ENCODE data around the gene KRT39. TPM values are rescaled to one million over a fixed set of nuclear protein-coding genes. Genes with fewer than 3 reads are reported as not detected.

KRT39 gene
- total RNA-seq = not detected

DNA sequence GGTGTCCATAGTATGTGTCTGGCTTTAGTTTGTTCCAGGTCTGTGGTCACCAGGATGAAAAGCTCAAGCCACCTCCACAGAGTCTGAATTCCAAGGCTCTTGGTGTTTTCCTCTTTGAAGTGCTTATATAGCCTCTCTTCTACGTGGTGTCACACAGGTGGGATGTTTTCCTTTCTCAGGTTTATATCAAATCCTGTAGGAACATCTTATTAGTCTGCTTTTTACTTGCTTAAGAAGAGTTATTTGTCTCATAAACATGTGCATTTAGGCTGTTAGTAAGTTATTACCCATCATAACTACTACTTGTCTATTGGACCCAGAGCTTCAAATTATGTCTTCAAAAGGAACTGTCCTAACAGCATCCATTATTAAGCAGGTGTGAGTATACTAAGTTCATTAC, at the start of gene KRT39:
Gene KRT39, minus strand, starts transcription at position 101 of the 400 bp plus-strand sequence. Its CDS starts 92 bp downstream, at position 9.
- H3K27me3 ChIP-seq = no peaks in the 10 kb centered on the region
- TF ChIP-seq EP300 (IDR thresholded peaks at IDR 0.05) (no peak), CTCF (IDR thresholded peaks at IDR 0.05) (no peak), POLR2AphosphoS5 (IDR thresholded peaks at IDR 0.05) (no peak), POLR2A (IDR thresholded peaks at IDR 0.05) (no peak)
- 50 to 57% methylated on average over 1 of the region's 1 CpG for WGBS, 2 donors (ENCODE audit: low coverage in 1 of 2)
- no peak for ATAC-seq
- no peak within 1 kb of the TSS for H3K27ac ChIP-seq
- H3K4me3 ChIP-seq = no peak within 1 kb of the TSS
- no peaks in the 10 kb centered on the region for H3K36me3 ChIP-seq
- H3K9me3 ChIP-seq = no peaks in the 10 kb centered on the region
- no peaks in the 10 kb centered on the region for H3K4me1 ChIP-seq

- H3K27me3 ChIP-seq = peaks cover 4% of the 10 kb centered on the region
- no peak overlapping the region for H3K4me3 ChIP-seq
- H3K36me3 ChIP-seq = no peaks in the 10 kb centered on the region
- no peaks in the 10 kb centered on the region for H3K9me3 ChIP-seq
- no peak for ATAC-seq
- H3K4me1 ChIP-seq = no peaks in the 10 kb centered on the region
- TF ChIP-seq POLR2A (IDR thresholded peaks at IDR 0.05) (no peak), POLR2AphosphoS5 (IDR thresholded peaks at IDR 0.05) (no peak), EP300 (IDR thresholded peaks at IDR 0.05) (no peak), CTCF (IDR thresholded peaks at IDR 0.05) (no peak)
- 63 to 73% methylated on average over 6 to 7 of the region's 7 CpGs for WGBS, 2 donors (ENCODE audit: low coverage in 1 of 2)
- H3K27ac ChIP-seq = no peak overlapping the region
Measured at GRCh38 chr17:41015454-41015853, 48.7 kb upstream of the KRT39 start.

DNA sequence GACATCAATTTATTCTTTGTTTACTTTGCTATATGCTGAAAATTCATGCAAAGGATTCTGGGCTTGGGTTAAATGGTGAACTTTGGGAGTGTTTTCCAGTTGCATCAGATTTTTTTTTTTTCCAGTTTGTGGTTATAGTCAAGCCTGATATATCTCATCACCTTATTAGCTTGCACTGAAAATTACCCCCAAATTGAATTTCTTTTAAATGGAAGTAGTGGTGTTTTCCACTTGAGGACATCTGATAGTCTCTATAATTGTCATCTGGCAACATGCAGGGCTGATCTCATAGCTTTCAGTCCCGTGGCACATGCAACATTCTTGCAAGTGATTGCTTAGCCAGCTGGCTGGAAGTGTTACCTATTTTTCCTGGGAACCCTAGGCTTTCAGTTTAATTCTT, 46.9 kb upstream of the KRT39 start:
- Histone ChIP-seq H3K4me3 (no peak overlapping the region), H3K27me3 (peaks cover 4% of the 10 kb centered on the region), H3K36me3 (no peaks in the 10 kb centered on the region), H3K27ac (no peak overlapping the region), H3K9me3 (no peaks in the 10 kb centered on the region), H3K4me1 (no peaks in the 10 kb centered on the region)
- TF ChIP-seq POLR2AphosphoS5 (IDR thresholded peaks at IDR 0.05) (no peak), CTCF (IDR thresholded peaks at IDR 0.05) (no peak), POLR2A (IDR thresholded peaks at IDR 0.05) (no peak), EP300 (IDR thresholded peaks at IDR 0.05) (no peak)
- WGBS, 2 donors (ENCODE audit: low coverage in 1 of 2) = 11% methylated on average over 1 of the region's 1 CpG; no CpG with 5 or more reads in 1 of the 2 donors
- no peak for ATAC-seq

- H3K27me3 ChIP-seq = peaks cover 4% of the 10 kb centered on the region
- no peaks in the 10 kb centered on the region for H3K4me1 ChIP-seq
- no peak overlapping the region for H3K27ac ChIP-seq
- H3K9me3 ChIP-seq = no peaks in the 10 kb centered on the region
- no peaks in the 10 kb centered on the region for H3K36me3 ChIP-seq
- TF ChIP-seq POLR2AphosphoS5 (IDR thresholded peaks at IDR 0.05) (no peak), EP300 (IDR thresholded peaks at IDR 0.05) (no peak), CTCF (IDR thresholded peaks at IDR 0.05) (no peak), POLR2A (IDR thresholded peaks at IDR 0.05) (no peak)
- no peak for ATAC-seq
- no peak overlapping the region for H3K4me3 ChIP-seq
- WGBS, 2 donors (ENCODE audit: low coverage in 1 of 2) = 76 to 82% methylated on average over 3 of the region's 3 CpGs
Measured at GRCh38 chr17:41013181-41013580, 46.4 kb upstream of the KRT39 start.

DNA sequence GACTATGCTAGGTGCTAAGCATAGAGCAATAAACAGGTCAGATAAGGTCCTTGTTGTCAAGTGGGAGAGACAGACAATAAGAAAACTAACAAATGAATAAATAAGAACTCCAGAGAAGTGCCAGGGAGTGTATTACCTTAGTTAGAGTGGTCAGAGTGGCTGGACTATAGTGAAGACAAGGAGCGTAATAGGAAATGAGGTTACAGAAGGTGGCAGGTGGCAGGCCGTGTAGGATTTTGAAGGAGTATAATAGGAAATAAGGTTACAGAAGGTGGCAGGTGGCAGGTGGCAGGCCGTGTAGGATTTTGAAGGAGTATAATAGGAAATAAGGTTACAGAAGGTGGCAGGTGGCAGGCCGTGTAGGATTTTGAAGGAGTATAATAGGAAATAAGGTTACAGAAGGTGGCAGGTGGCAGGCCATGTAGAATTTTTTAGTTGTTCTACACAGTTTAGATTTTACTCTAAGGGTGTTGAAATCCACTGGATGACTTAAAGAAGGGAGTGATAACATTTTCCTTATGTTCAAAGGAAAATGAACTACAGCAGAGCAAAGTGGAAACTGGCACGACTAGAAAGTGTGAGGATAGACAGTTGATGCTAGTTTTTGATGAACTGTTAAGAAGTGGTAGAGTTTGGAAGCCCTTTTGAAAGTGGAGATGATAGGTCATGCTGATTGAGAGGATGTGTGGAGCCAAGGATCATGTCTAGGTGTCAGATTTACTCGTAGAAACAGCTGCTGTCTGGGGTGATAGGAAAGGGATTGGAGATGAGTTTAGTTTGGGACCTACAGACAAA, 45.8 kb upstream of the KRT39 start:
- Histone ChIP-seq H3K27me3 (peaks cover 4% of the 10 kb centered on the region), H3K9me3 (no peaks in the 10 kb centered on the region), H3K36me3 (no peaks in the 10 kb centered on the region), H3K27ac (no peak overlapping the region), H3K4me3 (no peak overlapping the region), H3K4me1 (no peaks in the 10 kb centered on the region)
- ATAC-seq = no peak
- 60 to 79% methylated on average over 4 to 6 of the region's 6 CpGs for WGBS, 2 donors (ENCODE audit: low coverage in 1 of 2)
- no peak for TF ChIP-seq POLR2A (IDR thresholded peaks at IDR 0.05)
